Neural crest cell (in vitro differentiated cells): ENCODE results near the gene ABCA2. TPM values are rescaled to one million over a fixed set of nuclear protein-coding genes. Genes with fewer than 3 reads are reported as not detected.

Source experiments
- DNase-seq: peaks from one replicate; pipeline ENCODE4 v3.0.0; 2021; ENCODE audit warnings: low read depth, mixed read lengths, low spot score
- H3K27ac Mint-ChIP-seq: one replicate; pipeline ENCODE4 v1.8.0; 2021; ENCODE audit warnings: mild to moderate bottlenecking, mixed read lengths; ENCODE audit not compliant: unreplicated experiment
- H3K27me3 Mint-ChIP-seq: 2 replicates; pipeline ENCODE4 v1.8.0; 2021; ENCODE audit warnings: low read depth, mild to moderate bottlenecking, mixed read lengths
- H3K36me3 Mint-ChIP-seq: 2 replicates; pipeline ENCODE4 v1.8.0; 2021; ENCODE audit warnings: low read depth, mild to moderate bottlenecking, mixed read lengths
- H3K4me1 Mint-ChIP-seq: 2 replicates; pipeline ENCODE4 v1.8.0; 2021; ENCODE audit warnings: mixed read lengths
- H3K4me3 Mint-ChIP-seq: one replicate; pipeline ENCODE4 v1.8.0; 2021; ENCODE audit warnings: mild to moderate bottlenecking, mixed read lengths
- H3K9me3 Mint-ChIP-seq: 2 replicates; pipeline ENCODE4 v1.8.0; 2021; ENCODE audit warnings: mixed read lengths
- total RNA-seq: library from RNA; stranded (reverse); gene quantifications from 2 replicates; pipeline ENCODE4 v1.2.1, GENCODE V29; 2021
- TF ChIP-seq, protein P1 (sequence below): fragments of 200-600 bp; sonication (generic); conservative IDR thresholded peaks from 2 replicates; pipeline ENCODE4 v1.5.0; 2021; ENCODE audit warnings: antibody characterized with exemption, mild to moderate bottlenecking

The ABCA2 gene
- total RNA-seq, 1 donor from 2014 or later = 37.1 TPM

DNA sequence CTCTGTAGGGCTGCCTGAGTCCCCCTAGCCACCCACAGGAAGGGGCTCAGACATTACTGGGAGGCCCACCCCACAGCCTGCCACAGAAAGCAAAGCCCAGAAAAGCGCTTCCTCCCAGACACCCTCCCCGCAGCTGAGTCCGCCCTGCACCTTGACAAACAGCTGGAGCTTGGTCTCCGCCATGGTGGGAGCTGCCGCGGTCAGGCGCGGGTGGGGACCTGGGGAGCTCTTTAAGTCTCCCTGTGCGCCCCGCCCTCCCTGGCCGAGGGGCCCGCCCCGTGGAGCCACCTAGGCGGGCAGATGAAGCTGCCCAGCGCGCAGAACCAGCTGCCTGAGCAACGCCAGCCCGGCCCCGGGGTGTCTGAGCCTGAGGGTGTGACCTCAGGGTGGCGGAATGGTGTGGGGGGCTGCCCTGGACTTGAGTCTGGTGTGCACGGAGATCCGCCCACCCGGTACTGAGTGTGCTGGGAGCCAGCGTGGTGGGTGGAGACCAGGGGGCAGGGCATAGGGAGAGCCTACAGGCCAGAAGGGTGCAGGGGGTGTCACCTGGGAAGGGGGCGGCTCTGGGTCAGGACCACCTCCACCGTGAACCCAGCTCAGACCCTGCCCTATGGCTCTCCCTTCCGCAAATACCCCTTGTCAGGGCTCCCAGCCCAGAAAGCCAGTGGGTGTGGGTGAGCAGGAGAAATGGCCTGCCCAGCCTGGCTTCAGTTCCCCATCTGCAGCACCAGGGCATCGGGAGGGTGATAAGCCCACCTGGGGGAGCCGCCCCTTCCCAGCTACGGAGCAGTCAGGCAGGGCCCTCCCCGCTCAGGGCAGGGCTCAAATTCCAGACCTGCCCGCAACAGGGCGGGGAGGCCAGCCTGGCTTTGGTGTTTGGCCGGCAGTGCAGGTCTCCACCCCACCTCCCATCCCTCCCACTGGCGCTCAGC lies 31.4 kb downstream of the ABCA2 start, which contains the start of gene CLIC3:
Gene CLIC3 (minus strand): TSS at position 208 of the 932 bp plus-strand sequence. CDS start 25 bp downstream, at position 183.
- no peak within 1 kb of the TSS for H3K4me3 Mint-ChIP-seq
- no peak for DNase-seq

DNA sequence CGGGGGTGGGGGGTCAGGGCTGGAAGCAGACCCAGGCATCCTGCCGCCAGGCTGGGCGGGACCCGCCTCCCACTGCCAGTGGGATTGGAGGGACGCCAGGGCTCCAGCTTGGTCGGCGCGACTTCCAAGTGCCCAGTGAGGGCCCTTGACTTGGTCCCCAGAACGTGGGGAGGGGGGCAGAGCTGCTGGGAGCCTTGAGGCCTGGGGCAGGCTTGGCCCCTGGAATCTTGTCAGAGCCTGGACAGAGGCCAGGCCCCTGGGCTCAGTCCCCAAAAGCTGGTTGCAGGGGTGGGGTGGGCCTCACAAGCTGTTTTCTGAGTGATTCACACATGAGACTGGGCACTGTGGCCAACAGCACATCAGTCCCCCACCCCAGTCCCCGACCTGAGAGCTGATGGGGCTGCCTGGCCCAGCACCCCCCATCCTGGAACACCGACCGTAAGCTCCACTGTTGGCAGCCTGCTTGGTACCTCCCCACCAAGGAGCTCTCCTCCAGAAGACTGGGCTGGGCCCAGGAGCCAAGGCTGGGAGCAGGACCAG lies 32.2 kb downstream of the ABCA2 start:
- no peak overlapping the region for H3K27ac Mint-ChIP-seq
- H3K27me3 Mint-ChIP-seq = peaks cover 11% of the 10 kb centered on the region
- H3K9me3 Mint-ChIP-seq = no peaks in the 10 kb centered on the region
- no peak for DNase-seq
- H3K4me1 Mint-ChIP-seq = peaks cover 8% of the 10 kb centered on the region
- H3K4me3 Mint-ChIP-seq = no peak overlapping the region
- no peaks in the 10 kb centered on the region for H3K36me3 Mint-ChIP-seq
- TF ChIP-seq, protein P1, sequence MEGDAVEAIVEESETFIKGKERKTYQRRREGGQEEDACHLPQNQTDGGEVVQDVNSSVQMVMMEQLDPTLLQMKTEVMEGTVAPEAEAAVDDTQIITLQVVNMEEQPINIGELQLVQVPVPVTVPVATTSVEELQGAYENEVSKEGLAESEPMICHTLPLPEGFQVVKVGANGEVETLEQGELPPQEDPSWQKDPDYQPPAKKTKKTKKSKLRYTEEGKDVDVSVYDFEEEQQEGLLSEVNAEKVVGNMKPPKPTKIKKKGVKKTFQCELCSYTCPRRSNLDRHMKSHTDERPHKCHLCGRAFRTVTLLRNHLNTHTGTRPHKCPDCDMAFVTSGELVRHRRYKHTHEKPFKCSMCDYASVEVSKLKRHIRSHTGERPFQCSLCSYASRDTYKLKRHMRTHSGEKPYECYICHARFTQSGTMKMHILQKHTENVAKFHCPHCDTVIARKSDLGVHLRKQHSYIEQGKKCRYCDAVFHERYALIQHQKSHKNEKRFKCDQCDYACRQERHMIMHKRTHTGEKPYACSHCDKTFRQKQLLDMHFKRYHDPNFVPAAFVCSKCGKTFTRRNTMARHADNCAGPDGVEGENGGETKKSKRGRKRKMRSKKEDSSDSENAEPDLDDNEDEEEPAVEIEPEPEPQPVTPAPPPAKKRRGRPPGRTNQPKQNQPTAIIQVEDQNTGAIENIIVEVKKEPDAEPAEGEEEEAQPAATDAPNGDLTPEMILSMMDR = no peak

More for the DNA sequence above, 31.4 kb downstream of the ABCA2 start, which contains the start of gene CLIC3:
- Mint-ChIP-seq H3K27me3 (peaks cover 11% of the 10 kb centered on the region), H3K27ac (no peak within 1 kb of the TSS), H3K4me1 (peaks cover 8% of the 10 kb centered on the region), H3K9me3 (no peaks in the 10 kb centered on the region), H3K36me3 (no peaks in the 10 kb centered on the region)
- TF ChIP-seq, protein P1 = no peak

GRCh38 chr9:136995362-136995761 lies 32.7 kb downstream of the ABCA2 start:
- Mint-ChIP-seq H3K27ac (no peak overlapping the region), H3K9me3 (no peaks in the 10 kb centered on the region), H3K36me3 (no peaks in the 10 kb centered on the region), H3K27me3 (peaks cover 11% of the 10 kb centered on the region), H3K4me1 (peaks cover 11% of the 10 kb centered on the region), H3K4me3 (no peak overlapping the region)
- TF ChIP-seq, protein P1 = no peak
- no peak for DNase-seq

GRCh38 chr9:136994888-136995230 lies 33.2 kb downstream of the ABCA2 start:
- DNase-seq = no peak
- Mint-ChIP-seq H3K4me3 (no peak overlapping the region), H3K36me3 (no peaks in the 10 kb centered on the region), H3K27me3 (peaks cover 11% of the 10 kb centered on the region), H3K4me1 (peaks cover 7% of the 10 kb centered on the region), H3K27ac (no peak overlapping the region), H3K9me3 (no peaks in the 10 kb centered on the region)
- TF ChIP-seq, protein P1 = no peak

DNA sequence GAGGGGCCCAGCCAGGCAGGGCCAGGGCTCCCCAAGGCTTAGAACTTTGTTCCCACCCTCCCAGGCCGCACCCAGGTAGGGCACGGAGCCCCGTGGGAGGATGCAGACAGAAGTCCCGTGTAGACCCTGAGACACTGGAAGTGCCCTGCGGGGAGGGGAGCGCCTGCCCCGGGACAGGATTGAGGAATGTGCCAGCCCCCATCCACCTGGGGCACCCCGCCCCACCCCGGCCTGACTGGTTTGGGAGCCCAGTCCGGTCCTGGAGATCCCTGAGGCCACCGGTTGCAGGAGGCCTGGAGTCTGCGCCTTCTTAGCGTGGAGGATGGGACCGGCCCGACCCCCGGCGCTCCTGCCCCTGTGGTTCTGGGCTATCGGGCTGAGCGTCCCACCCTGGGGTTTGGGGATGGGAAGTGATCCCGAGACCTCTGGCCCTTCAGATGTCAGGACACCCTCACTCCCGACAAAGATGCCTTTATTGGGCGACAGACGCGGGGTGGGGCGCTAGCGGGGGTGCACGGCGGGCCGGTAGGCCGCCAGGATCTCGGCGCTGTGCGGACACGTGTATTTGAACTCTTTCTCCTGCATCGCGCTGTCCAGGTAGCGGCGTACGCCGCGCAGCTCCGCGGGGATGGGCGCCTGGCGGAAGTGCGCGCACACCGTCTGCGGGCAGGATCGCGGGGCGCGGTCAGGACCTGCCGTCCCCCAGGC lies 33.7 kb downstream of the ABCA2 start:
- Mint-ChIP-seq H3K27ac (no peak overlapping the region), H3K9me3 (no peaks in the 10 kb centered on the region), H3K36me3 (no peaks in the 10 kb centered on the region), H3K27me3 (peaks cover 11% of the 10 kb centered on the region), H3K4me3 (no peak overlapping the region), H3K4me1 (peaks cover 7% of the 10 kb centered on the region)
- TF ChIP-seq, protein P1 = no peak
- no peak for DNase-seq
